Epithelial cell of prostate (primary cell): Measurements from ENCODE around the gene RARB.

Experiments used
- DNase-seq: peaks from one replicate; pipeline ENCODE4 v3.0.0-alpha.2; 2011; ENCODE audit warnings: low read depth, low spot score
- H3K27ac ChIP-seq: fragments of 450-650 bp; 2 replicates; pipeline ENCODE4 v1.5.1; 2017; ENCODE audit warnings: mild to moderate bottlenecking

RARB gene

DNA sequence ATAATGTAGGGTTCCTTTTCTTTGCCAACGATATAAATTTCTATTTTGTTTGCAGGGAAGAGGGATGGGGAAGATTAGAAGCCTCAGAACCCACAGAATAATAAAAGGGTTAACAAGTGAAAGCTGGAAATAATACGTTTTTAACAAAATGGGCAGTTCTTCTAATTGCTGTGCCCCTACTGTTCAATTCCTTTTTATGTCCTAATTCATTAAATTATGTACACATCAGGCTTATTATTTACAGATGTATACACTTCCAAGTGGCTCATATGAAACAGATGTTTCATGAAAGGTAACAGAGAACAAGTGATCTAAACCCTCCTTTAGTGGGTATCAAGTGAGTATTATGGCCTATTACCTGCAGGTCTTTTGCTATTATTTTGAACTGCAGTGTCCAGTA lies 16.2 kb downstream of the RARB start:
- H3K27ac ChIP-seq: no peak overlapping the region
- DNase-seq: no peak

DNA sequence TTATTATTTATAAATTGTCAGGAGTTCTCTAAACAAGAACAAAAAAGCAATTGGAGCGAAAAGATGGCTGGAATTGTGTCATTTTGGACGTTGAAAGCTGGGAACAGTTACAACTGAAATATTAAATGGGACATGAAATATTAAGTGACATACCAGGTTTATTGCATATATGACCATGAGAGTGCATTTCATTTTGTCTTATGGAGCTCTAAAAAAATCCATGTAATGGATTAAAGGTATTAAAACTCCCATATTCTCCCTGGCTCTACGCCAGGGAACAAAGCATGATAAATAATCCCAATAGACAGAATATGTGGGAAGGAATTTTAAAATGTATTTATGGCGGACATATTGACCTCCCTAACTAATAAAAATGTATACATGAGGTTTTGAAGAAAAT lies 17.7 kb downstream of the RARB start:
- no peak for DNase-seq
- no peak overlapping the region for H3K27ac ChIP-seq

DNA sequence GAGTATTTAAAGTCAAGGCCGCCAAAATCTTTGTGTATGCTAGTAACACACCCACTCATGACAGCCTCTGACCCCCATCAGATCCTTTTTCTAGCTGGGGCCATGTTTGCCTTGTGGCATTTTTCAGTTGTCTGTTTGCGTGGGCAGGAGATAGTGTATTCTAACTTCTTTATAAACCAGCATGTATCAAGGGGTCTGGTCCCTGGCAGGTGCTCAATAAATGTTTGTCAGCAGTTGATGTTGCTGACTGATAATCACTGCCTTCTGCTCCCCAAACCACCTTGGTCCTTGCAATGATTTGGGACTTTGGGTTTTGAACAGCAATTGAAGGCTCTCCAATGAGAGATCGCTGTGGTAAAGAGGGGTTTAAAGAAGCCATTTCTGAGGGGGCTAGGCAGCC lies 19.2 kb downstream of the RARB start:
- H3K27ac ChIP-seq: no peak overlapping the region
- no peak for DNase-seq

DNA sequence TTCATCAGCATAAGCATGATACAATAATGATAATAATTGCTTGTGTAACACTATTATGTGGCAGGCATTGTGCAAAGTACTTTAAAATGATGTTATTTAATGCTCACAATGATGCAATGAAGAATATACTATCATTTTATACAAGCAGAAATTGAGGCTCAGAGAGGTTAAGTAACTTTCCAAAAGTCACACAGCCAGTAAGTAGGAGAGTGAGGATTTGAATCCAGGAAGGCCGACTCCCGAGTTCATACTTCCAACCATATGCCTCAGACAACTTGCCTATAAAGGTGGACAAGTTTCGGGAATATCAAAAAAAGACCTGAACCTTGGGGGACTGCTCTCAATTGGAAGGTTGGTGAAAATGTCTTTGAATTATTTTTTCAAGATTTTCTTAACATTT lies 19.9 kb downstream of the RARB start:
- no peak for DNase-seq
- H3K27ac ChIP-seq: no peak overlapping the region

DNA sequence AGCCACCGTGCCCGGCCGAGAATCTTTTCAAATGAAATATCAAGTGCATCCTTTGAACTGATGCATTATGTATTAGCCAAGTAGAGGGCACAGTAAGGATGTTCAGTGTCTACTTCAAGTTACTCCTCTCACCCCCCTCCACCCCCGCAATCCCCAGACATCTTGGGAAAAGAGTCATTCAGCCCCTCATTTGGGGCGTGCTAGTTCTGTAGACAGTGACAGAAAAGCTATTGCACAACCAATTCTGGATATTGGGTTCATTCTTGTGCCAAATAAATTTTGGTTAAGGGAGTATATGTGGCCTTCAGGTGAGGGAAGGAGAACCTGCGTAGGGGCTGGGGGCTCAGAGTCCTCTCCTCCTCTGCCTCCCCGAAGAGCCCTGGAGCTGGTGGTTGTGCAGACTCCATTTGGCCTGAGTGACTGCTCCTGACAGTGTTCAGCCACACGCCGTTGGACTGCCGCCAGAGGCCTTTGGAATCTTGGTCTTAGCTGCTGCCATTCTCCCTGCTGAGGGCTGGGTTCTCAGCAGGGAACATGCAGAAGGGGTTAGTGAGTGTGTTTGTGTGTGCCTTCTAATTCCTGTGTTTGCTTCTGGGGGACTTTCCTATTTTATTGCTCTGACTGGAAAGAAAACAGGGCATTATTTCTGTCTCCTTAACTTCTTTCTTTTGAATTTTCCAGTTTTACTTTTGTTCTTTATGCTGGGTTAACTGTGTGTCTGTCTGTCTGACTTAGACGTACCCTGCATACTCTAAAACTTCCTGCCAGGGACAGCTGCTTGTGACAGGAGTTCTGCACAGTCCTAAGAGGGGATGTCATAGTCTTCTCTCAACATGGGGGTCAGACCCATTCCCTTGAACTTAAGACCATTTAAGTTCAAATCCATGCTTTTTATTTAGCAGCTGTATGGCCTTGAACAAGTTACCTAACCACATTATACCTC lies 21.0 kb downstream of the RARB start:
- DNase-seq: no peak
- H3K27ac ChIP-seq: no peak overlapping the region

DNA sequence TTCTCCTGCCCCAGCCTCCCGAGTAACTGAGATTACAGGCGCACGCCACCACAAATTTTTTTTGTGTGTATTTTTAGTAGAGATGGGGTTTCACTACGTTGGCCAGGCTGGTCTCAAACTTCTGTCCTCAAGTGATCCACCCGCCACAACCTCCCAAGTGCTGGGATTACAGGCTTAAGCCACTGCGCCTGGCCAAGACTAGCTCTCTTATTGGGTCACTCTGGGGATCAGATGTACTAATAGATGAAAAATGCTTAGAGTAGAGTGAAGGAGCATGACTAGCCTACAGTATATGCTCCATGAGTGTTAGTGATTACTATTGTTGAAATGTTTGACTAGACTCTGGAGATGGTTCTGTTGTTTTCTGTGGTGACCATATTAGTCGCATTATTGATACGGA lies 21.8 kb downstream of the RARB start:
- DNase-seq: no peak
- no peak overlapping the region for H3K27ac ChIP-seq

DNA sequence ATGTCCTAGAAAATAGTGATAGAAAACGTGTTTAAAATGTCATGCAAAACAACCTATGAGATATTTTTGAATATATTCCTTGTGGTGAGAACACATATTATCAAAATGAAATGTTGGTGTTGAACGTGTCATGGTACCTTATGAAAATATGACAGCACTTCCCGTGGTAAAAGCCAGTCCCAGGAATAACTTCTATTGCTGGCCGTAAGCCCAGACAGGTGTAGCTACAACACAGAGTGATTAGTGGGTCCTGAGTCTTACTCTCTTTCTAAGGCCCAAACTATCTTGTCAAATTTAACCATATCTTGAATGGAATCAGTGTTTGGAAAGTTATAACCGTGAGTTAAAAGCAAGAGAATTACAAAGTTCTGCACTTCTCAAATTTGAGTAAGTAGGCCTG lies 24.1 kb downstream of the RARB start:
- DNase-seq: no peak
- H3K27ac ChIP-seq: no peak overlapping the region

DNA sequence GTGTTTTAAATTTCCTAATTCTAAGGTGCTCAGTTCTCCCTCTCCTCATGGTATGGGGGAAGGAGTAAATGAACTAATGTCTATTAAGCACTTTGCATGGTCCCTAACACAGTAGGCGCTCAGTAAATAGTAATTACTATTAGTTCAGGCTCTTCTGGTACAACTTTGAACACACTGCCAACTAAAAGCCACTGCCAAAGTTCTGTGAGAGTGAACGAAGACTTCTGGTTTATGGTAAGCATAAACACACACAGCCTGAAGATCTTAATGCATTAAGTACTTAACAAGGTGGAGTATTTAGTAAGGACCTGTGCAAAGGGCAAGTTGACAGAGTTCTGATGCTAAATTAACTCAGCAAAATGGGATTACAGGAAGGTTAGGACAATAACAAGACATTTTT lies 24.7 kb downstream of the RARB start:
- H3K27ac ChIP-seq: no peak overlapping the region
- no peak for DNase-seq

DNA sequence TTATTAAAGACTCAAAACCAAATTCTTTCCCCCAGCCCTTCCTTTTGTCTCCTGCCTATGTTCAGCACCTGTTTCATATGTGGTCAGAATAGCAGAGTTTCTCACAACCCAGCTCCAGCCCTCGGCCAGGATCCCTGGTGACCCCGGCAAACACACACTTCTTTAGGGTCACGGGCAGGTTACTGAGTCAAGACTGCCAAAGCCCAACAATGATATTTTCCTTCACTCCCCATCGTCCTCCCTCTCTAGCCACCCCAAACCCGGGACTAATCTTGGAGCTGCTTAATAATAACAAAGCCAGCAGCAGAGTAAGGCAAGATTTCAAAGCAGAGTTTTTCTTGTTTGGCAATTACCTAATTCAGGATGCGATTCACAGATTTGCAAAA lies 25.5 kb downstream of the RARB start:
- DNase-seq: no peak
- no peak overlapping the region for H3K27ac ChIP-seq

DNA sequence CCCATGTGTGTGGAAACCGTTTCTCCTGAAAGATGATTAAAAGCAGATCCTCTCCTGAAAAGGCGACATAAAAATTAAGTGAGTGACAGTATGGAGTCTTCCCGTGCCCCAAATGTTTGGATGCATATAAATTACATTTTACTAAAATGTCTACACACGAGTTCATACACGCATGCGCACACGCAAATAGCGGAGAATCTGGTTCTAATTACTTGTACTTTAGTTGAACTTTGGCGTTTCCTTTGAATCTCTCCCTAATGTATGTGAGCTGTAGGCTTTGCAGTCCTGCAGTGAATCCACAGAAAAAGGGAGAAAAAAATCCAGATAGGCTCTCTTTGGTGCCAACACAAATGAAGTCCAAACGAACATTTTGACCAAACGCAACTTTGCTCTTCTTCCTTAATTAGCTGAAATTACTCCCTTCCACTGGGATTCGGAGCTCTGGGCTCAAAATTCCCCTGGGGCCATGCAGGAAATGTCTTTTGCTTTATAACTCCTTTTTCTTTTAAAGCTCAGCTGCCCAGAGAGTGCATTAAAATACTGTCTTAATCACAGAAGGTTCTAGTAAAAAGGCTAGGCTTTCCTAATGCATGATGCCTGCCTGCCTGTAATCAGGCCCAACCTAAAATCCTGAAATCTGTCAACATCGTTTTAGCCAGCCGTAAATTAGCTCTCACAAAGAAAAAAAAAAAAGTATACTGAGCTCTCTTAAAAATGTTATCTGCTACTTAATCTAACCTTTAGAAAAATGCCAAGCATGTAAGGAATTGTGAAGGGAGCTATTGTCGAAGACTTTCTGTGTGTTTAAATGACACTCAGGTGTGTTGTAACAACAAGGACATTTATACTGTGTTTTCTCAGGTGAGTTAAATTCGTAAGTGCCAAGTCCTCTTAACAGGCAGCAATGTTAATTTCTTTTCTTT lies 26.2 kb downstream of the RARB start:
- no peak for DNase-seq
- no peak overlapping the region for H3K27ac ChIP-seq

DNA sequence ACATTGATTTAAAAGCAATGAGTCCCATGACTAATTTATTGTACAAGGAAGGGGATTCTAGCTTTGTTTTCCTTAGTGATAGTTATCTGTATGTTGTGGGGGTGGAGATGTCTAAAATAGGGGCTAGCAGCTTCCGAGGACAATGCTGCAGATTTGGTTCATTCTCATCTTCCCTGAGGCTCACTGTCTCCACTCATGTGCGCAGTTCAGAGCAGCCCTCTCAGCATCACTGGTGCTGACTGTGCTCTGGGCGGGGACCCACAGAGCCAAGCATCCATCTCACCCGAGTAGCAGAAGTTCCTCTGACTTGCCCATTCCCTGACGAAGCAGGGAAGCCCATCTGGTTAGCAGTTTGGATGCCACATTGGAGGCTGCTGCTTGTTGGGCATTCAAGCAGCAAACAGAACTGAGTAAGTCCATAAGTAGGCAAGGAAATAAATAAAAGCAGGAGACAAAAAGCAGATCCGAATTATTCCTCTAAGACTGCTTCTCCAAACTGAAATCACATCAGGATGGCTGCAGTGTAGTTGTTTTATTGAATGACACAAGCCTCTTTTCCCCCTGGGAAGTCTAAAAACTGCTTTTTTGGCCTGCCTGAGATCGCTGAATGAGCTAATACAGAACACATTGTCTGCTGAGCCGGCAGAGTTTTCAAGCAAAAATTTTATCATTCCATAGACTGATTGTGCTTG lies 27.5 kb downstream of the RARB start:
- no peak for DNase-seq

DNA sequence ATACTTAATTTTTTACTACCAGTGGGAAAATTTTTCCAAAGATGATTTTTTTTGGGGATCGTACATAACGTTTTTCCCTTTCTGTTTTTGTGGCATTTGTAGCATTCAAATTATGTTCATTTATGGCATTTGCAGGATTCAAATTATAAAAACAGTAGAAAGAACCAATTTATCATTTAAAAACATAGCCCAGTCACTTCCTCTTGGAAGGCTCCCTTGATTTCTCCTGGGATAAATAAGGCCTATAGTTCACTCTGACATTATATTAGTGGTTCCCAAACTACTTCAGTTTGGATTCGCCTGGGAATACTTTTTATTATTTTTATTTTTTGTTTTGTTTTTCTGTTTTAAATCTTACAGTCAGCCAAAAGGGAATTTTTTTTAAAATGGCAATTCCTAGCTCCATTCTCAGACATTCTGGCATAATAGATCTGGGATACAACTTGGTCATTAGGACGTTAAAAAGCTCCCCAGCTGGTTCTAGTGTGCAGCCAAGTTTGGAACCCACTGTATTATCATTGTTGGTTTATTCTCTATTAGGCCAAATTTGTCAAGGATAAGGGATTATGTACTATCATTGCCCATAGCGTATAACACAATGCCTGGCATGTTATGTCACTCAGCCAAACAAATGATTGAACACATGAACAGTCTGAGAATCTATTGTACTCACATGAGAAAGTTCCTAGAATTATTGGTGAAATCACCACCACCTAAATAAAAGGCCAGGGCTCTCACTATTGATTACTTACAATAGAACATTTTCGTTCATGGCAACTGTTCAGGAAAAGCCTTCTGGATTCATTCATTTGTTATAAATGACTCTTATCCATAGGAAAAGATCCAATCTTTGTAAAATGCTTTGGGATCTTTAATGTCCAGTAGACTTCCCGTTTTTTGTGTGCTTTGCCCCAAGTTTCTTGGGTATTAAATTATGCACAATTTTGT lies 28.9 kb downstream of the RARB start:
- peak overlapping the region; percentile 39 for H3K27ac ChIP-seq
- no peak for DNase-seq

More for the DNA sequence above, 27.5 kb downstream of the RARB start:
- no peak overlapping the region for H3K27ac ChIP-seq

DNA sequence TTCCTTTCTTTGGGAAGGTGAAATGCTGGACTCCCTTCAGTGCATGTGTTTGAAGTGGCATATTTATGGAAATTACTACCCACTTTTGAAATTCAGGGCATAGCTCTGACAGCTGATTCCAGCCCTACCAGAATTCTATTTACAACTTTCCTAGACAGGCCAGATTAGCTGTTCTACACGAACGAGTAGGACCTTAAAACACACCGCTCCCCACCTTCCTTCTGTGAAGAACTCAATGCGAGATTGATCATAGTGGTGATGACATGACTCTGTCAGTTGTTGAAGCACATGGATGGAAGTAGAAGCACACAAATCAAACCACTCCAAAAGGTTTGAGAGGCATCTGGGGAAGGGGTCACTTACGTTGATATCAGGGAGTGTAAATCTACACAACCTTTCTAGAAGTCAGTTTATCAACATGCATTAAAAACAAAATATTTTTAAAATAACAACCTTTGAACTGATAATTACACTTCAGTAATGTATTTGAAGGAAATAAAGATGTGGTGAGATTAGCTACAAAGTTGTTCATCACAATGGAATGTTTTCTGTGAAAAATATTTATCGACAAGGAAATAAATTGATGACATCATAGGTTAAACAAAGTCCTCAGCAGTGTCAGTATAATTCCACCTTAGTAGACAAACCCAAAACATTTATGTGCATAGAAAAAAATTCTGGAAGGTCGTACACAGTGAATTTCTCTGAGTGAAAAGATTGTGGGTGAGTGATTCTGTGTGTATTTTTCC lies 29.8 kb downstream of the RARB start:
- no peak for DNase-seq
- H3K27ac ChIP-seq: peak overlapping the region; percentile 39

DNA sequence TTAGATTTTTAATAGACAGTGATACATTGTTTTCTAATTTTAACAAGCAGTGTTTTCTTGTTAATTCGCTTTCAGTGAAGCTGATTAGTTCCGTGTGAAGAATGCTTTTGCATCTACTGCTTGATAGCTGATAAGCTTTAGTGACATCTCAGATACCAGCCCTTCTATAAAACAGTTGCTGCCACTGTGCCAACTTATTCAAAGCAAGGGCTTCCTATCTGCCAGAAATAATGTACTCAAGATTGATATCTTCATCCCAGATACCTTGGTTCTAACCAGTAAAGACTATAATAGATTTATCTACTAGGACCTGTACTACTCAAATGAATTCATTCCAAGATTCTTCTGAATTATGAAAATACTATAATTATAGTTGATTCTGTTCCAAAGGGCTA lies 30.4 kb downstream of the RARB start:
- no peak for DNase-seq
- H3K27ac ChIP-seq: peak overlapping the region; percentile 39

DNA sequence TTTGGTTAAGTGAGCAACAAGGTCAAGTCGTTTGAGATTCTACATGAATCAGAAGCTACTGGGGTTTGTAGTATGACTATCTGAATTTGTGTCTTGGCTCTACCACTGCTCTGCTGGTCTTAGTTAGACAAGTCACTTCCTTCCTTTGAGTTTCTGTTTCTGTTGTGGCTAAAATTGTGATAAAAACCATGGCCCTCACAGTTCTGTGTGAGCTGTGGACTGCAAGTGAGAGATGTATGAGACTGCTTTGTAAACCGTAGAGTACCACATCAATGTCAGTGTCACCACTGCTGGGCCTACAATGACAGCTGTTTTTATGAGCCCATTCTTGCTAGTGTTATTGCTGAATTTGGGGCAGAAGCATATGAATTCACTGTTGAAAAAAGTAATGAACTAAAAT lies 32.7 kb downstream of the RARB start:
- H3K27ac ChIP-seq: no peak overlapping the region
- DNase-seq: no peak

DNA sequence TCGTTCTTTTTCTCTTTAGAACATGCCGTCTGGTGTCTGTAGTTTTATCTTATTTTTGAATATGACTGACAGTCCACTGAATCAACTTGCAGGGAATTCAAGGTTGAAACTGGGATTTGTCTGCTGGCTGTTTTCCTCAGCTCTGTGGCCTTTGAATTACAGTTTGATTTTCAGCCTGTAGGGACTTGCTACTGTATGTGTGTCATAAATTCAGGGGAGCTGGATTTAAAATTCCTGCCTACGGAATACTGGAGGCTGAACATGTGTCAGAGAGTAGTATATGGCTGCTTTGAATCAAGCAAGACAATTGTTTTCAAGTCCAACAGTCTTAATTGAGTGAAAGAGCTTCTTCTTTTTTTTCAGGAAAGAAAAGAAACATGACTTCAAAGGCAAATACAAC lies 33.9 kb downstream of the RARB start:
- peak; percentile 53 for DNase-seq
- H3K27ac ChIP-seq: peak overlapping the region; percentile 26

DNA sequence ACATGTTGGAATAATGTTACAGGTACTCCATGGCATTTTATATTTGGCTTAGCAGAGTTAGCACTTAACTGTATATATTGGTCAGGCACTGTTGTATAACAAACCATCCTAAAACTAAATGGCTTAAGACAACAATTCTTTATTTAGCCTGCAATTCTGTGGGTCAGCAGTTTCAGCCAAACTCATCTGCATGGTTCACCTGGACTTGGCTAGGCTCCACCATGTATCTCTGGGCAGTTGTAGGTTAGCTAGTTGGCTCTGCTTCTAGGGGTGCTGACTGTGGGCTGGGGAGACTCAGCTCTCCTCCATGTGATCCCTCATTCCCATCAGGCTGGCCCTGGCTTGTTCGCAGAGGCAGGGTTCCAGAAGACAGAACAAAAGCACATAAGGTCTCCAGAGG lies 34.4 kb downstream of the RARB start:
- peak overlapping the region; percentile 26 for H3K27ac ChIP-seq
- DNase-seq: no peak

DNA sequence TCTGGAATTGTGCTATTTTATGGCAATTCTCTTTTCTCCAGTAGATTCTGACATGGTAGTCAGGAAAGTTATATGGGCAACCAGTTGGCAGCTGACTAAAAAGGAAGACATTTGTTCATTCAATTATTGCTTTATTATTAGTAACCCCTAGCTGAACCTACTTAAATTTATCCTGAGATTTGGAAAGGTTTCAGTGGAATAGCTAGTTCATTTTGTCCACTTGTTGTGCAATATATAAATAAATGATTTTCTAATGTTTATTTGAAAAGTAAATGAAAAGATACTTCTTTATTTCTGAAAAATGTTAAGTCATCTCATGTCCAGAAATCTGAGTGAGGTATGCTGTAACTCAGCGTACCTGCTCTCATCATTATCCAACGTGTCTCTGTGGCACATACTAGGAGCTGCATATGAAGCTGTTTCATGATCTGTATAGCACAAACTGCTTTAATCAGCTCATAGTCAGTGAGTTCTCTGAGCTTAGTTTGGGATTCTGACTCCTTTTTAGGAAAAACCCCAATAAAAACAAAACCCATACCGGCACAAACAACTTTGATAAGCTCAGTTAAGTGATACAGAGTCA lies 35.9 kb downstream of the RARB start:
- no peak overlapping the region for H3K27ac ChIP-seq
- no peak for DNase-seq
